ENCODE results near the gene AP1B1. TPM values are rescaled to one million over a fixed set of nuclear protein-coding genes. Genes with fewer than 3 reads are reported as not detected.

AP1B1 gene
- total and polyA plus RNA-seq, 2 of the 8 experiments (the other 6 are each of a cell fraction or from before 2014, with no cell fraction given): 64.2 to 86.8 TPM

DNA sequence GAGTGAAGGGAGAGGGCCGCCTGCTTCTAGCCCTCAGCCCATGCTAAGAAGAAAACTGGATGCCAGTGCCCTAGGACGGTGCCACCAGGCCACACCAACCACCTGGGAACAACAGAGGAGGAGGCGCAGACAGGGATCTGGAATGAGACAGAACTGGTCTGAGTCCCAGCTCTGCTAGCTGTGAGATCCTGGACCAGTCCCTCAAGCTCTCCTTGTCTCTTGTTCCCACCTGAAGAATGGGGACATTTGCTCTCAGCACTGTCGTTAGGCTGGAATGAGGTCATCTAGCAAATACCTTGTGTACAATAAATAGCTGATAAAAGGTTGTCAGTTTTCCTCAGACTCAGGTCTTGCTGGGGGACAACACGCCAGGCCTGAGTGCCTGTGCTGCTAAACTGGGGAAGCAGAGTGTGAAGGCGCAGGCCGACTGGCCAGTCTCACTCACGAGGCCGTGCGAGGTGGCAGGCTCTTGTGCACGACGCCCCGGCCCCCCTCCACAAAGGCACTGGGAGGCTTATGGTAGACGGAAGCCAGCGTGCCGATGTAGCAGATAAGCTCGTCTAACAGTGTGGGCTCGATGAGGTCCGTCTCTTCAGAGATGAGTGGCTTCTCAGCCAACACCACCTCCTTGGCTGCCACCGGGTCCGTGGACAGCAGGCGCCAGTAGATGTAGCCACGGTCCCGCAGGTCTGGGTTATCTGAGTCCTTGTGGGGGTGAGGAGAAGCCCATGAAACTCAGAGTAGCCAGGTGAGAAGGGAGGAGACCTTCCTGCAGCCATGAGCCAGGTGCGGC is 47.1 kb downstream of the AP1B1 start (continued):
- TF ChIP-seq SP1 (IDR thresholded peaks at IDR 0.05; ENCODE audit: low read depth, low read length): no peak
- TF ChIP-seq TCF12 (IDR thresholded peaks at IDR 0.05; ENCODE audit: low read depth, low read length): no peak
- TF ChIP-seq CEBPB (IDR thresholded peaks at IDR 0.05; ENCODE audit: low read depth, low read length): no peak

Measured in H1 (cell line).